GM18502 (cell line): ENCODE results near the gene SYF2.

Source experiments
- ATAC-seq: cut with Tn5 transposase; IDR thresholded peaks from one replicate; pipeline ENCODE4 v1.9.1; 2021; ENCODE audit warnings: mild to moderate bottlenecking; ENCODE audit not compliant: unreplicated experiment, poor library complexity

SYF2 gene

DNA sequence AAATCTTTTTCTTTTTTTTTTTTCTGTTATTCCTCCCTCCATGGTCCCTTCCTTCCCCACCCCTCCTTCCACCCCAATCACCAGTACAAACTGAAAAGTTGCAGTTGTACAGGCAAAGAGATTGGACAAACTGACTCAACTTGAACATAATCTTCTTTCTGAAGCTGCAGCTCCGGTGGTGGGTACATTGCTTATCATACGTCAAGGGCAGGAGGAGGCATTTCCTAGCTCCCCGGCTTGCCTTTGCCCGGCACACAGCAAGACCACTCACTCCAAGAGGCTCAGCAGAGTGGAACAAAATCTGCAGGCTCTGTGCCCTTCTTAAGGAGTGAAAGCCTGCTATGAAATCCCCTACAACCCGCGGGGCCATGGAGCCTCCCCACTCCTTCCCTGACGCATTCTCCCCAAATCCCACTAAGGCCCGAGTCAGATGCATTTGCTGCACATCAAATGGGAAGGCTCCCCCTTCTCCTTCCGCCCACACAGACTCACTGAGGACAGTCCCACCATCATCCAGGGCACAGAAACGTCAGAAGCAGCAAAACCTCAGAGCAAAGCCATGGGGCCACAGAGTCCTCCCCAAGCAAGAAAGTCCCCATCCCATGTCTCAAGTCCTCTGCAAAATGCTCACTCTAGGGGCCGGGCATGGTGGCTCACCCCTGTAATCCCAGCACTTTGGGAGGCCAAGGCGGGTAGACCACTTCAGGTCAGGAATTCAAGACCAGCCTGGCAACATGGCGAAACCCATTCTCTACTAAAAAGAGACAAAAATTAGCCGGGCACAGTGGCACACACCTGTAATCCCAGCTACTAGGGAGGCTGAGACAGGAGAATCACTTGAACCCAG lies 45.9 kb downstream of the SYF2 start:
- no peak for ATAC-seq

DNA sequence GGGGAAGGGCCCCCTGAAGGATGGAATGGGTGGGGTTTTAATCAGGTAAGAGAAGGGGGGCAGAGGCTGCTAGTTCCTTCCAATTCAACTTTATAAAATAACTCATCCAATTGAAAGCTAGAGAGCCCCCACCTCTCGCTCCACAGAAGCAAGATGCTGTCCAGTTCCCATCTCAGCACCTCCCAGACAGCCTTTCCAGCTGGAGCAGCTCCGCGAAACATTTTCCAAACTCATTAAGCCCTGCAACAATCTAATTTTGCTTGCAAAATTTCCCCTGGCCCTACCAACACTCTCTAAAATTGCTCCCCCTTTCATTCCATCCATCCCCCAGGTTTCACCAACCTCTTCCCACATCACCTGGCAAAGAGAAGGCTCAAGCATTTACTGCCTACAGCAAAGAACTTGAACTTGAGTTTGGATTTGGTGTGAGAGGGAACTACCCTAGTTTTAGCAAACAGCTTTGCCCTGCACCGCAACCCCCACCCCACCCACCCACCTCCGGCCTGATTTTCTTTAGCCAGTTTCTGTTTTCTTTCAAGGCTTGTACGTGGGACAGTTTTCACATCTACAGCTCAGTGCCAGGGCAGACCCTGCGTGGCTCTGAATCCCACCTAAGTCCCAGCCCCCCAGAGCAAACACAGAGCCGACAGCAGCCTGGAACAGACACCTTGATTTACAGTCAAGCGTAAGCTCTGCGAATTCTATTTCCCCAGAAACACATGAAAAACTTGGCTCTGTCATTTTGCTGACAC lies 46.7 kb downstream of the SYF2 start:
- ATAC-seq = no peak

DNA sequence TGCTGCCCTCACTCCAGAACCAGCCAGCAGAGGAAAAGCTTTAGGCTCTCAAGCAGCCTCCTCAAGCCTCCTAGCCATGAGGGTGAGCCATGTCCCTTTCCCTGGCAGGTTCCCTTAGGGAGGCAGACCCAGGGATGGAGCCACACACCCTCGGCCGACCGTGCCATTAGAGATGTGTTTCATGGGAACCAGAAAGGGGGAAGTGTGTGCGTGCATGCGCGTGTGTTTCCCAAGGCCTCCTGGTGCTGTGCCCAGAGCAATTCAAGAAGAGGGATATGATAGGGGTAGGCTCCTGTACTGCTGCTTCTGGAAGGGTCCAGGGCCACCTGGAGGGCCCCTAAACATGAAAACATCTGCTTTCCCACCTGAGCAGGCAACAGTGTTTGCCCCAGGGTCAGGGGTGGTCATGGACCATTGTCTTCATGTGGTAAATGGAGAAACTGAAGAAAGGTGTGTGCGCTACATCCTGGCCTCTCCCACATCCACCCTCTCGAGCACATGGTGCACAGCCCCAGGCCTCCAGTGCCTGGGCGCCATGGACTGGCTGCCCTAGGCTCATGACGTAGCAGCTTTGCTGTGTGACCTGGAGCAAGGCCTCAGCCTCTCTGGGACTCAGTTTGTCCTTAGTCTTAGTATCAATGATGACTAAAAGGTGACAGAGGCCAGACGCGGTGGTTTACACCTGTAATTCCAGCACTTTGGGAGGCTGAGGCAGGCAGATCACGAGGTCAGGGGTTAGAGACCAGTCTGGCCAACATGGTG lies 48.1 kb downstream of the SYF2 start:
- no peak for ATAC-seq

DNA sequence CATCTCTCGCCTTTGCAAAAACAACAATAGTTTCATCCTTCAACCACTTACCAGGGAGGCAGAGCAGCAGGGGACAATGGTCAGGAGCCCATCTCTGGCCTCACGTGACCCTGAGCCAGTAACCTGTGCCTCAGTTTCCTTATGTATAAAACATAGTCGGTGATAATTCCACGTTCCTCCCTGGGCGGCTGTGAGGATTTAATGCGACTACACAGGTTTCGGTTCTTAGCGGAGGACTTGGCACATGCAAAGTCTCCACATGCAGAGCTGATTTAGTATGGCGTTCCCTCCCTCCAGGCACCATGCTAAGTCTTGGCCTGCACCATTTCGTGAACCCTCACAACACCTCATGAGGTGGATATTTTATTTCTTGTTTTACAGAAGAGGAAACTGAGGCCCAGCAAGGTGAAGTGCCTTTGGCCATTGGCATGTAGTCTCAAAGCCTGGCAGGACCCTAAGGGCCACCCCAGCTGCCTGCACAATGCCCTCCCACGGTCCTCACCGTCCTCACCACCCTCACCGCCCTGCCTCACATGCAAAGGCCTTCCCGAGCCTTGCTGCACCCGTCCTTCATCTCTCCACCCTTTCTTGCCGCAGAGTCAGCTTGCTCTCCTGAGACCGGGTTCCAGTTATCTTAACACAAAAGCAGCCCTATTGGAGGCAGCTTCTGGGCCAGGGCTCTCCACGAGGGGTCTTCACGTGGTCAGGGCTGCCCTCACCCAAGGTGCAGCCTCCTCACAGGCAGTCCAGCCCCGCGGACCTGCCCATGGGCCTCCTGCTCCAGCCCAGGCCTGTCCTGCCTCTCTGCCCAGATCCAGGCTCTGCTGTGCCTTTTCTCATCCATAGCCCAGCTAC lies 48.9 kb downstream of the SYF2 start:
- ATAC-seq = no peak

DNA sequence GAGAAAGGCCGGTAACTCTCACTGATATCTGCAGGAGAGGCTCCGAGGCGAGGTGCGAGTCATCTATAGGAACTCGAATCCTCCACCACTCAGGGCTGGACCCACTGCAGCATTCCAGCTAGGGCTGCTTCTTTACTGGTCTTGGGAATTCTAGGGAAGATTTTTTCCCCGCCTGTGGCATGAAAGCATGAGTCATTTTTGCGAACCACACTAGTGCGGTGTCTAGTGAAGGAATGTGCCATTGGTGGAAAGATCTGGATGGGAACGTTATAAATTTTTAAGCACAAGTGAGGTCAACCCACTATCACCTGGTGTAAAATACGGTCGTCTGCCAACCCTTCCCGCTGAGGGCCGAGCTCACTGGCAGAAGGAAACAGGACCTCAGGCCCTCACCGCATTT lies 49.7 kb downstream of the SYF2 start:
- ATAC-seq = no peak

DNA sequence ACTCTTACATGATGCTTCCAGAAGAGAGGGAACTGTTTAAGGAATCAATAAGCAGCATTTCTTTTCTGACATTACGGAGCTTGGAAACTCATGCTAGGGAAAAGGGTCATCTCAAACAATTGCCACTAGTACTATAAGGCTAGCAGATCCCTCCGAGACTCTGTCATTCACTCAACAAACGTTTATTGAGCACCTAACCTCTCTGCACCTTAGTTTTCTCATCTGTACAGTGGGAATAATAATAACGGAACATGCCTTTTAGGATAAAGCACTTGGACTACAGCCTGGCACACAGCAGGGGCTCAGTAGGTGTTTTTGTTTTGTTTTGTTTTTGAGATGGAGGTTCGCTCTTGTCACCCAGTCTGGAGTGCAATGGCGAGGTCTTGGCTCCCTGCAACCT lies 51.3 kb downstream of the SYF2 start:
- ATAC-seq = no peak

DNA sequence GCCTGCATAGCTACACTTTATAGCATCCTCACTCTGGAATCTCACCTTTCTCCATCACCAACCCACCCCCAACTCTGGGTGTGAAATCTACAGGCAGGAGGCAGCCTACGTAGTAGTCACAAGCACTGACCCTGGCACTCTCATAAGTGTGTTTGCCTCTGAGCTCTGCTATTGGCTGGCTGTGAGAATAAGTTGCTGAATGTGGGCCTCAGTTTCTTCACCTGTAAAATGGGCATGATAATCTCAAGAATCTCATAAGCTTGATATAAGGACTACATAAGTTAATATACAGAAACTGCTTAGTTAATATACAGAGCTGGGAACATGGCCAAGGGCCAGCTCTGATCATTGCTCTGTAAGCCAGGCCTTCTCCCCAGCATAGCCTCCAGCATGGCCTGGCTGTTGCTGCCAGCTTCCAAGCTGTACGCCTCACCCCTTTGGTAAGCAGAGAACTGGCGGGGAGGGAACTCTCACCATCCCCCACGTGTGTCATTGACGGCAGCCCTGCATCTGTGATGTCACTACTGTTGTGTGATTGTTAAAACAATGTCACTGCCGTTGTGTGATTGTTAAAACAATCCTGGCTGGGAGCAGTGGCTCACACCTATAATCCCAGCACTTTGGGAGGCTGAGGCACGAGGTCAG lies 53.3 kb downstream of the SYF2 start:
- ATAC-seq = no peak

DNA sequence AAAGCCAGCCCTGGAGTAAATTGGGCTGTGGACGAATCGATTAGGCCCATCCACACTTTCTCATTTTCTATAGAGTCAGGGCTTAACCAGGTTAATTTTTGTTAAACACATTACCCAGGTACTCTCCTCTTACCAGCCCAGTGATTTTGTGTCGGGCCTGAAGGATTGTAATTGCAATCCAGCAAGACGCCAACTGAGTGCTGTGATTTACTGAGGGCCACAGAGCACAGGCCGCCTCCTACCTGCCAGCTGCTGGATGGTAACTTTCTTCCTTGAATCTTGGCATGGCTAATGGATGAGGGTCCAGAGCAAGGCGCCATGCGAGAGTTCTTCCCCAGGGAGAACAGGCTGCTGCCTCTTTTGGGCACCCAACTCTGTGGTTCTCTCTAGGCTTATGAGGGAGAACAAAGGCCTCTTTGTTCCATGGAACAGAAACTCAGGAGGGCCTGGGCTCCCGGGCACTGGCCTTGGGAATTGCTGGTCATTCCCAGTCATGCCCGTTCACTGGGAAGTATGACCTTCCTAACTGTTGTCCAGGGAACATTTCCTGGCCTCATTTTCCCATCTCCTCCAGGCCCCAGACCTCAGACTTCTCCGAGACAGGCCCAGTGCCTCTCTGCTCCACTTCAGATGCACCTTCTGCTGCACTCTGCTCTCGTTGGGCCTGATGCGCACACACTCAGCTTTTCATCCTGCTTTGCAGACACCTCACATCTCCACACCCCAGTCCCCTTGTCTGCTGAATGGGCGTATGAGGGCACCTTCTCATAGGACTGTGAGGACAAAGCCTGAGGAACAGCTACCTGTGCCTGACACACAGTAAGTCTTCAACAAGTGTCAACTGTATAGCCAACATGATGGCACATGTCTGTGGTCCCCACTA lies 57.3 kb downstream of the SYF2 start:
- no peak for ATAC-seq

DNA sequence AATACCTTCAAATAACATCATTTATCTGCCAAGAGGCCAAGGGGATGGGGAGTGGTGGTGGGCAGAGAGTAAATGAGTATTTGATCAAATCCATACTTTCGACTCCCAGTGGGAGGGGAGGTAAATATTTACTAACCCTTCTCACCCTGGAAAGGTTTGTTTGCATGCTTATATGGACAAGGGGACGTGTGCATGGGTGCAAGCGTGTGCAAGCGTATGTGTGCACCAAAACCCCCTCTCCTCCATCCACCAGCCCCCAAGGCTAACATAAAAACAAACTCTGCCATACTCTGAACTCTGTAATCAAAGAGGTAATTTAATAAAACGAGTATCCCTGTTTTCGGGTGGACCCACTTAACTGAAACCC lies 58.0 kb downstream of the SYF2 start:
- ATAC-seq = no peak

DNA sequence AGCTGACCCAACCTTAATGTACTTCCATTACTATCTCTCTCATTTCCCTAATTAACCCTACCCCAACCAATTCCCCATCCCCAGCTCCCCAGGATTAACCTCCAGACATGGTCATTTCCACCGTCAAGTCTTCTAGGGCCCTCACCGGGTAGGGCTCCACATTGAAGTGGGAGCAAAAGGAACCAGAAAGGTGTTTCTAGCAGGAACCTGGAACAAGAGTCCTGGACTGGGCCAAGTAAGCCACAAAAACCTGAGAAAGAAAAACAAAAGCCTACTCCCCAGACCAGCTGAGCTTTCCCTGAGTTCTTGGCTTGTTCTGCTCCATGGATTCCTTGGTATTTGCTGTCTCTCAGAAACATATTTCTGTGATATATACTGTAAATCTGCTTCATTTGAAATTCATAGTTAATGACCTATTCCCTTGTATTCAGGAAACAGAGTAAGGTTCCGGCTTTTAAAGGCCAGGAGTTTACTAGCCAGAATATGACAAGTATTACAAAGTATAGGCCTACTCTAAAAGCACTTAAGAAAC lies 58.4 kb downstream of the SYF2 start:
- no peak for ATAC-seq
